H1 (cell line): ENCODE data around the gene STAT1. TPM values are rescaled to one million over a fixed set of nuclear protein-coding genes. Genes with fewer than 3 reads are reported as not detected.

Experiments
- BCL11A ChIP-seq, 2 experiments: IDR thresholded peaks; one replicate each; pipeline ENCODE4 v1.6.1; 2011; ENCODE audit warnings: low read depth in 2 of 2, low read length in 2 of 2, mild to moderate bottlenecking in 2 of 2
- BRCA1 ChIP-seq: IDR thresholded peaks from 2 replicates; pipeline ENCODE4 v1.6.1; 2012; ENCODE audit warnings: low read depth, low read length, improper control_type of control experiment
- JUN ChIP-seq: IDR thresholded peaks from 2 replicates; pipeline ENCODE4 v1.6.1; 2011; ENCODE audit warnings: low read depth, mild to moderate bottlenecking, improper control_type of control experiment, low read length
- KDM1A ChIP-seq: fragments of 200-600, 300-600 bp; sonication (generic); IDR thresholded peaks from 2 replicates; pipeline ENCODE4 v1.7.1; 2016; ENCODE audit warnings: mild to moderate bottlenecking, low read length, borderline replicate concordance
- NANOG ChIP-seq: IDR thresholded peaks from 2 replicates; pipeline ENCODE4 v1.6.1; 2011; ENCODE audit warnings: low read length, low read depth, mild to moderate bottlenecking, inconsistent platforms; ENCODE audit not compliant: insufficient read depth, poor library complexity, severe bottlenecking
- POLR2AphosphoS5 ChIP-seq: IDR thresholded peaks from 2 replicates; pipeline ENCODE4 v1.6.1; 2011; ENCODE audit warnings: low read depth, low read length
- RAD21 ChIP-seq, 2 experiments: IDR thresholded peaks in 1 of 2; conservative IDR thresholded peaks in 1 of 2; 2 replicates each; pipeline ENCODE4 v1.6.1; 2011; ENCODE audit warnings: low read depth in 2 of 2, low read length in 2 of 2, improper control_type of control experiment in 1 of 2, inconsistent platforms in 1 of 2, mild to moderate bottlenecking in 1 of 2, moderate library complexity in 1 of 2
- RXRA ChIP-seq: IDR thresholded peaks from 2 replicates; pipeline ENCODE4 v1.6.1; 2011; ENCODE audit warnings: low read depth, mild to moderate bottlenecking, low read length, moderate library complexity; ENCODE audit not compliant: insufficient read depth
- polyA plus RNA-seq, 7 experiments: library from polyadenylated mRNA; depleted of rRNA in 3 of 7; stranded (reverse) in 5 of 7; unstranded in 2 of 7; fragments of >200 nt in 5 of 7; fragments of 200-250 nt in 2 of 7; gene quantifications; 1 replicate in 5 of 7; 2 replicates in 1 of 7; 4 replicates in 1 of 7; pipeline versions ENCODE4 v1.2.1 to v1.2.3, GENCODE V29; 2011 to 2013; ENCODE audit warnings: missing spikeins in 2 of 7, mixed read lengths in 2 of 7
- total RNA-seq: library from RNA; stranded (reverse); fragmentation: NEBNext Ultra II Directional; extraction: Animal tissue kit (Norgen Biotek cat#: 25700); gene quantifications from 2 replicates; pipeline ENCODE4 v1.2.1, GENCODE V29; 2021

Gene STAT1
- total and polyA plus RNA-seq, 2 of the 8 experiments (the other 6 are each of a cell fraction or from before 2014, with no cell fraction given), result 20.3 to 43.0 TPM

DNA sequence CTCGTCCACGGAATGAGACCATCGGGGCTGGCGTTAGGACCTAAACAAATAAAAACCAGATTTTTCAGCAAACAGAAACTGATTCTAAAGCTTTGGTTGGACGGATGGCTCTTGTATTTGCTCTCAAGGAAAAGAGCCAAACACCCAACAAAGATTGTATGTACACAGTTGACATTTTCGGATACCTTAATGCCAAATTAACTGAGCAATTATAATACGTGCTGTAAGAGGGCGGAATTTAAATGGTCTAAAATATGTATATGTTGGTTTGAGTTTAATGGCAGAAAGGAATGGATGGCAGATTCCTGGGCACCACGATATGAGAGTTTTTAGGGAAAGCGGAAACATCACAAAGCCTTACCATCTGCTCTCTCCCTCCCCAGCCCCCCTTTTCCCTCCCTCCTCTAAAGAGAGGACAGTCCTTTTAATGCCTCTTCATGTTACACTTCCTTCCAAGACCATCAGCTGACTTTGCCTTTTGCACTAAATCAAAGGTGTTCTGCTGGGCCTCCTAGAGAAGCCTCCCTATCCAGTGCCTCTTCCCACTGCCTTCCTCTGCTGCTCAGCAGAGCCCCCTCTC, 33.3 kb downstream of the STAT1 start (continued):
- no peak for TF ChIP-seq RAD21 (IDR thresholded peaks at IDR 0.05 in 1 of 2, conservative IDR thresholded peaks at IDR 0.05 in 1 of 2; ENCODE audit: low read depth in 2 of 2, low read length in 2 of 2)
- no peak for TF ChIP-seq JUN
- TF ChIP-seq POLR2AphosphoS5, result no peak
- no peak for TF ChIP-seq BCL11A (IDR thresholded peaks at IDR 0.05; ENCODE audit: low read depth in 2 of 2, low read length in 2 of 2)
- no peak for TF ChIP-seq RXRA
- TF ChIP-seq KDM1A, result no peak
- no peak for TF ChIP-seq NANOG
- no peak for TF ChIP-seq BRCA1
